RWPE2 (cell line): ENCODE results near the gene IRF8.
"Not testable (repeated sequence)": the region's sequence is repeated elsewhere in the genome, so short reads cannot be mapped to it uniquely, and the experiment has no call there.

Experiments used
- ATAC-seq: fragments of 200-7000 bp; cut with Tn5 transposase; 3 replicates; pipeline ENCODE4 v1.9.1; 2021; ENCODE audit warnings: low read depth
- DNase-seq: peaks from one replicate; pipeline ENCODE4 v3.0.0-alpha.2; 2020; ENCODE audit warnings: low spot score
- H3K27ac ChIP-seq: fragments of 450-650 bp; 2 replicates; pipeline ENCODE4 v1.5.1; 2017; ENCODE audit warnings: mild to moderate bottlenecking; ENCODE audit not compliant: poor library complexity, severe bottlenecking
- H3K27me3 ChIP-seq: fragments of 250-450 bp; sonication (Bioruptor Pico); 2 replicates; pipeline ENCODE4 v1.5.1; 2021; ENCODE audit warnings: mild to moderate bottlenecking, moderate library complexity; ENCODE audit not compliant: insufficient read depth, poor library complexity, severe bottlenecking
- H3K36me3 ChIP-seq: fragments of 250-450 bp; sonication (Bioruptor Pico); 2 replicates; pipeline ENCODE4 v1.5.1; 2020; ENCODE audit warnings: low read depth, mild to moderate bottlenecking, moderate library complexity
- H3K4me1 ChIP-seq: fragments of 250-450 bp; sonication (Bioruptor Pico); 2 replicates; pipeline ENCODE4 v1.5.1; 2021; ENCODE audit warnings: mild to moderate bottlenecking, moderate library complexity; ENCODE audit not compliant: insufficient read depth, poor library complexity, severe bottlenecking
- H3K4me3 ChIP-seq: fragments of 250-450 bp; sonication (Bioruptor Pico); 2 replicates; pipeline ENCODE4 v1.5.1; 2021; ENCODE audit warnings: mild to moderate bottlenecking, moderate library complexity; ENCODE audit not compliant: severe bottlenecking
- H3K9me3 ChIP-seq: fragments of 250-450 bp; sonication (Bioruptor Pico); 2 replicates; pipeline ENCODE4 v1.5.1; 2021; ENCODE audit warnings: mild to moderate bottlenecking, moderate library complexity; ENCODE audit not compliant: severe bottlenecking
- TF ChIP-seq, protein P1 (sequence below): fragments of 450-650 bp; IDR thresholded peaks from one replicate; pipeline ENCODE4 v1.5.1; 2017; ENCODE audit warnings: mild to moderate bottlenecking, moderate library complexity; ENCODE audit not compliant: poor library complexity, severe bottlenecking

IRF8 gene

DNA sequence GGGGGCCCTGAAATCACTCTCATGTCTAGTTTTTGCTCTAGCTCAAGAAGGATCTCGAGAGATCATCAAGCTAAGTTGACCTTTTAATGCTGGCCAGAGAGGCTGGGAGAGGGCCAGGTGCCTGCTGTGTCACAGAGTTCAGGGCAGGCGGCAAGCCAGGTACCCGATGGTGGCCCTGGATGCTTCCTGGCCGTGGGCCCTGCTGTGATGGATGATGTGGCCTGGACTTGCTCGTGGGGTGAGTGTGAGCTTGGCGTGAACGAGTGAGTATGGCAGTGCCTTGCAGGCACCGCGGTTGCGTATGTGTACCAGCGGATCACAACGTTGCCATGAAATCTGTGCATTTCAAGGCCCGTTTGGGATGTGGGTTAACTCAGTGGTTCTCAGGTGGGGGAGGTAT, 7.4 kb downstream of the IRF8 start:
- peaks cover 36% of the 10 kb centered on the region for H3K27me3 ChIP-seq
- DNase-seq: no peak
- no peaks in the 10 kb centered on the region for H3K36me3 ChIP-seq
- no peak overlapping the region for H3K4me3 ChIP-seq
- no peak for ATAC-seq
- H3K4me1 ChIP-seq: no peaks in the 10 kb centered on the region
- TF ChIP-seq, protein P1, sequence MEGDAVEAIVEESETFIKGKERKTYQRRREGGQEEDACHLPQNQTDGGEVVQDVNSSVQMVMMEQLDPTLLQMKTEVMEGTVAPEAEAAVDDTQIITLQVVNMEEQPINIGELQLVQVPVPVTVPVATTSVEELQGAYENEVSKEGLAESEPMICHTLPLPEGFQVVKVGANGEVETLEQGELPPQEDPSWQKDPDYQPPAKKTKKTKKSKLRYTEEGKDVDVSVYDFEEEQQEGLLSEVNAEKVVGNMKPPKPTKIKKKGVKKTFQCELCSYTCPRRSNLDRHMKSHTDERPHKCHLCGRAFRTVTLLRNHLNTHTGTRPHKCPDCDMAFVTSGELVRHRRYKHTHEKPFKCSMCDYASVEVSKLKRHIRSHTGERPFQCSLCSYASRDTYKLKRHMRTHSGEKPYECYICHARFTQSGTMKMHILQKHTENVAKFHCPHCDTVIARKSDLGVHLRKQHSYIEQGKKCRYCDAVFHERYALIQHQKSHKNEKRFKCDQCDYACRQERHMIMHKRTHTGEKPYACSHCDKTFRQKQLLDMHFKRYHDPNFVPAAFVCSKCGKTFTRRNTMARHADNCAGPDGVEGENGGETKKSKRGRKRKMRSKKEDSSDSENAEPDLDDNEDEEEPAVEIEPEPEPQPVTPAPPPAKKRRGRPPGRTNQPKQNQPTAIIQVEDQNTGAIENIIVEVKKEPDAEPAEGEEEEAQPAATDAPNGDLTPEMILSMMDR: no peak
- H3K9me3 ChIP-seq: no peaks in the 10 kb centered on the region
- no peak overlapping the region for H3K27ac ChIP-seq

DNA sequence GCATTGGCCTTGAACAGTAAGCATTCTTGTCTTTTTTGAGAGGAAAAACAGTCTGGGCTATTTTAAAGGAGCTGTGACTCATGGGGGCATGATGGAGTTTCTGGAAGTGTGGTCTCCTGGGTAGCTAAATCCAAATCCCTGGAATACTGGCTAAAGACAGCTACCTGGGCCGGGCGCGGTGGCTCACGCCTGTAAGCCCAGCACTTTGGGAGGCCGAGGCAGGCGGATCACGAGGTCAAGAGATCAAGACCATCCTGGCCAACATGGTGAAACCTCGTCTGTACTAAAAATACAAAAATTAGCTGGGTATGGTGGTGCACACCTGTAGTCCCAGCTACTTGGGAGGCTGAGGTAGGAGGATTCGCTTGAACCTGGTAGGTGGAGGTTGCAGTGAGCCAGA, 8.3 kb downstream of the IRF8 start:
- not testable (repeated sequence) for H3K36me3 ChIP-seq, H3K4me3 ChIP-seq, H3K4me1 ChIP-seq, H3K27ac ChIP-seq, H3K9me3 ChIP-seq, DNase-seq, ATAC-seq
- H3K27me3 ChIP-seq: peaks cover 30% of the 10 kb centered on the region

DNA sequence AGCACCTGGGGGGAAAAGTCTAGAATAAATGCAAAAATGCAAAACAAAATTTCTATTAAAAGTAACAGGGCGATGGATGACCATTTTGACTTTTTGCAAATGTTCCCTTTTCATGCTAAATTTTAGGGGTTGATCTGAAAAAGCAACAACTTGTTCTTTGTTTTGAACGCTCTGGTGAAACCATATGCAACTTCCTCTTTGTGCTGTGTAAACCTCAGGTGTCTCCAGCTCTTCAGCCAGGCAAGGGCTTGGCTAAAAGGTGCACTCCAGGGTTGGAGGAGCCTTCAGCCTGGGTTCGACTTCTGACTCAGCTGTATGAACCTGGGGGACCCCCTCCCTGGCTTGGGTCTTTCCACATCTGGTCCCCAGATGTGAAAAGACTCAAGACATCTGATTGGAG, 9.5 kb downstream of the IRF8 start:
- Histone ChIP-seq H3K36me3 (no peaks in the 10 kb centered on the region), H3K27ac (no peak overlapping the region), H3K27me3 (peaks cover 21% of the 10 kb centered on the region), H3K4me3 (no peak overlapping the region), H3K9me3 (no peaks in the 10 kb centered on the region), H3K4me1 (no peaks in the 10 kb centered on the region)
- DNase-seq: no peak
- TF ChIP-seq, protein P1: no peak
- no peak for ATAC-seq

DNA sequence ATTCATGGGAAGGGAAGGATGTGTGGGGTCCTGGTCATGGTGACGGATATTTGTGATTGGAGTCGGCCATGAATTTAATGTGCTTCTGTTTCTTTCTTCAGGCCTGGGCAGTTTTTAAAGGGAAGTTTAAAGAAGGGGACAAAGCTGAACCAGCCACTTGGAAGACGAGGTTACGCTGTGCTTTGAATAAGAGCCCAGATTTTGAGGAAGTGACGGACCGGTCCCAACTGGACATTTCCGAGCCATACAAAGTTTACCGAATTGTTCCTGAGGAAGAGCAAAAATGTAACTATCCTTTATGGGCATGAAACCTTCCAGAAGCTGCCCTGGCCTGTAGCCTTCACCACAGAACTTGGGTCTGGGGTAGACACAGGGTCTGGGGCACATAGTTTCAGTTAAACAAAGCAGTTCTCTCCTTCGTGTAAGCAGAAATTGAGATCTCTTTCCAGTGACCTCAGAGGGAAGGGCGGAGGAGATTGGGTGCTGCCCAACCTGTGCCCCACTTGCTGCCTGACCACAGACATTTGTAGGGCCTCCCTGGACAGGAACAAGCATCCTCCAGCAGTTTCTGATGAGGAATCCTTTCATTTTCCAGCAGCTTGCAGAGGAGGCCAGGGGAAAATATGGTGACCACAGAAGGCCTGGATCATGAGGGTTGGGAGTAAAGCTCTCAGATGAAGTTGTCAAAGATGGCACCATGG, 10.1 kb downstream of the IRF8 start:
- H3K9me3 ChIP-seq: no peaks in the 10 kb centered on the region
- peaks cover 18% of the 10 kb centered on the region for H3K27me3 ChIP-seq
- H3K4me3 ChIP-seq: no peak overlapping the region
- ATAC-seq (no peak), DNase-seq (no peak)
- H3K4me1 ChIP-seq: no peaks in the 10 kb centered on the region
- TF ChIP-seq, protein P1: no peak
- no peaks in the 10 kb centered on the region for H3K36me3 ChIP-seq
- no peak overlapping the region for H3K27ac ChIP-seq

DNA sequence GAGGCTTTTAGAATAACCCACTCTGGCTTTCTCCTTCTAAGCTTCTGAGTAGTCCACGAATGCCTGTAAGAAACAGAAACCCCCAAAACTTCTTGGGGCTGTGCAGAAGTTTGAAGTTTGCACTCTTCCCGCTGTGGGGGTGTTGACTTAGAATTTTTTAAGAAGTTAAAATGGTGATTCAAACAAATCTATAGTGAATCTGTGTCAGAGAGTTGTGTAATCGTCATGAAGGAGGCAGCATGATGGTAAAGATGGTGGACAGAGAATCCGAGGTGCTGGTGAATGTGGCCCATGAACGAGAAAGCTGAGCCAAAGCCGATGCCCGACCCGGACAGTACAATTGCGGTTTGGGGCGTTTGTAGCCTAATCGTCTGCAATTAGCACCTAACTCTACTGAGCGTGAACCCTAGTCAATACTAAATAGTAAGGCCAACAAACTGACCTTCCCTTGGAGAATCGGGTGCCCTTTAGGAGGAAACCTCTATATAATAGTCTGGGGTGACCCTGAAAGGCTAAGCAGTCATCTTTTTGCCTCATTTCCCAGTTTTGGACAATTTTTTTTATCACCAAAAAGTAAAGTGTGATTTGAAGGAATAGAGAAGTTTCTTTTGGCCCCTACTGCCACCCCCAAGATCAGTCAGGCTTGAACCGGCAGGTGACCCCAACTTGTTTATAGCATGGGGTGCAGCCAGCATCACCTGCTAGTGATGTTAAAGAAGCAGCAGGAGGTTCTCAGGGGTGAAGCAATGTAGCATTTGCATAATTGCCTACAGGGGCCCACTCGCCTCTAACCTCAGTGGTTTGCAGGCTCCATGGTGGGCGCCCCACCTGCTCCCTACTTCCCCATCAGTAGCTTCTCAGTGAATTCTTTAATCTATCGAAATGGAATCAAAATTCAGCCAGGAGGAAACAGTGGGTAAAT, 11.2 kb downstream of the IRF8 start:
- H3K27me3 ChIP-seq: peaks cover 18% of the 10 kb centered on the region
- H3K4me1 ChIP-seq: no peaks in the 10 kb centered on the region
- no peaks in the 10 kb centered on the region for H3K9me3 ChIP-seq
- TF ChIP-seq, protein P1: no peak
- H3K27ac ChIP-seq: no peak overlapping the region
- no peaks in the 10 kb centered on the region for H3K36me3 ChIP-seq
- DNase-seq: no peak
- H3K4me3 ChIP-seq: no peak overlapping the region
- no peak for ATAC-seq
